GM10266 (cell line): ENCODE data around the gene GPT2.

Source experiments
- DNase-seq: peaks from one replicate; pipeline ENCODE4 v3.0.0; 2012; ENCODE audit errors: extremely low spot score
- TF ChIP-seq, protein P1 (sequence below): IDR thresholded peaks from 2 replicates; pipeline ENCODE4 v1.5.1; 2012; ENCODE audit warnings: mild to moderate bottlenecking, low read depth; ENCODE audit not compliant: control insufficient read depth, insufficient read depth; ENCODE audit errors: missing control alignments

The GPT2 gene

GRCh38 chr16:46883690-46884512 lies at the start of gene GPT2:
GPT2 (plus strand) TSS chr16:46884362; CDS start chr16:46884716, 354 bp downstream.
- TF ChIP-seq, protein P1, sequence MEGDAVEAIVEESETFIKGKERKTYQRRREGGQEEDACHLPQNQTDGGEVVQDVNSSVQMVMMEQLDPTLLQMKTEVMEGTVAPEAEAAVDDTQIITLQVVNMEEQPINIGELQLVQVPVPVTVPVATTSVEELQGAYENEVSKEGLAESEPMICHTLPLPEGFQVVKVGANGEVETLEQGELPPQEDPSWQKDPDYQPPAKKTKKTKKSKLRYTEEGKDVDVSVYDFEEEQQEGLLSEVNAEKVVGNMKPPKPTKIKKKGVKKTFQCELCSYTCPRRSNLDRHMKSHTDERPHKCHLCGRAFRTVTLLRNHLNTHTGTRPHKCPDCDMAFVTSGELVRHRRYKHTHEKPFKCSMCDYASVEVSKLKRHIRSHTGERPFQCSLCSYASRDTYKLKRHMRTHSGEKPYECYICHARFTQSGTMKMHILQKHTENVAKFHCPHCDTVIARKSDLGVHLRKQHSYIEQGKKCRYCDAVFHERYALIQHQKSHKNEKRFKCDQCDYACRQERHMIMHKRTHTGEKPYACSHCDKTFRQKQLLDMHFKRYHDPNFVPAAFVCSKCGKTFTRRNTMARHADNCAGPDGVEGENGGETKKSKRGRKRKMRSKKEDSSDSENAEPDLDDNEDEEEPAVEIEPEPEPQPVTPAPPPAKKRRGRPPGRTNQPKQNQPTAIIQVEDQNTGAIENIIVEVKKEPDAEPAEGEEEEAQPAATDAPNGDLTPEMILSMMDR: no peak
- peak; percentile 90 for DNase-seq

- DNase-seq: no peak
- TF ChIP-seq, protein P1: no peak
These were observed 47.3 kb upstream of the GPT2 start for GRCh38 chr16:46836534-46837530.

- DNase-seq: no peak
- TF ChIP-seq, protein P1: no peak
These were observed 44.1 kb upstream of the GPT2 start for GRCh38 chr16:46839986-46840443.

DNA sequence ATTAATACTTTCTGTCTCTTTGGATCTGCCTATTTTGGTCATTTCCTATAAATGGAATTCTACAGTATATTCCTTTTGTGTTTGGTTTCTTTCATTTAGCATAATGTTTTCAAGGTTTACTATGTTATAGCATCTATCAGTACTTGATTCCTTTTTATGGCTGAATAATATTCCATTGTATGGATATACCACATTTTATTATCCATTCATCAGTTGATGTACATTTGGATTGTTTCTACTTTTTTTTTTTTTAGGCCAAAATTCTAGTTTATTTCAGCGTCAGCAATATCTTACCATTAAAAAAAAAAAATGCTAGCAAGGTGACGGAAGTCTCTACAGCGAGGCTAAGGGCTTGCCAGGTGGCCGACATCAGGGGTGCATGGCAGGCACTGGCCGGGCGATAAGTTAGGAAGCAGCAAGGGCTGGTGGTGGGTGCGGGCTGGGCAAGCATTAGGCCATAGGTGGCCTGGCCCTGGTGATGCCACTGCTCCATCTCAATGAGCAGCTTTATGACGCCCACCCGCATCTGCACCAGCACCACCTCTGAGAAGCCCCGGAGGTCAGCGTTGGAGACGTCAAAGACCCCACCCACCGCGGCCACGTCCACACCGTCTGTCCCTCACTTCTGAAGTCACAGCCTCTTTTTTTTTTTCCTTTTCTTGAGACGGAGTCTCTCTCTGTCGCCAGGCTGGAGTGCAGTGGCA lies 41.8 kb upstream of the GPT2 start:
- TF ChIP-seq, protein P1: no peak
- DNase-seq: no peak

DNA sequence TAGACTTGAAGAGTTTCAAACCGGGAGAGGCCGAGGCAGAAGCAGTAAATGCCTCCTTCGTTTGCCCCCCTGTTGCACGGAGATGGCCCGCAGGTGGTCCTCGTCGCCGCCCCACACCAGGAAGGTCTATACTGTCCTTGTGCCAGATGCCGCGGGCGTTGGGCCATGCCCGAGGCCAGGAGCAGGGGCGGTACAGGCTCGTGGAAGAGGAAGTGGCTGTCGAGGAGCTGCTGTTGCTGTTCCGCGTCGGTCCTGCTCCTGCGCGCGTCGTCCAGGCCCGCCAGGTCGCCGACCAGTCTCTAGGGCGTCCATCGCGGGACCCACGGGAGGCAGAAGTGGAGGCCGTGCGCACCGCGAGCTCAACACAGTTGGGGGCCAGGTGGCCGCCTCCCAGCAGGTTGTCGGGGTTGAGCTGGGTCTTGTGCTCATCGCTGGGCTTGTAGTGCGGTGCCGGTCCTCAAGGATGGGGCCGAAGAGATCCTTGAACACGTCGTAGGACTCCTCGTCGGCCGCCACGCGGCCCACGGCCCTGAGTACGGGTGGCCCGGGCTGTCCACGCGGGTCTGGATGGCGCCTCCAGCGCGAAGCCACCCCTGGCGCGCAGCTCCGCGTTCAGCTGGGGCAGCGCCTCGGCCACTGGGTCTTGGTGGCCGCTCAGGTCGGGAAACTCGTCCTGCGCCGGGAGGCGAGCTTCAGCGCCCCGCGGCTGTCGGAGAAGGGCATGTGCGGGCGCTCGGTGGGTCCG lies 40.1 kb upstream of the GPT2 start:
- TF ChIP-seq, protein P1: no peak
- no peak for DNase-seq

- TF ChIP-seq, protein P1: no peak
- DNase-seq: no peak
These were observed 39.4 kb upstream of the GPT2 start for GRCh38 chr16:46844771-46845170.
